Kidney epithelial cell (primary cell): ENCODE results near the gene SLC5A5. TPM values are rescaled to one million over a fixed set of nuclear protein-coding genes. Genes with fewer than 3 reads are reported as not detected.

Experiments used
- DNase-seq: peaks from one replicate; pipeline ENCODE4 v3.0.0-alpha.2; 2010; ENCODE audit warnings: low read depth
- H3K27me3 ChIP-seq: 2 replicates; pipeline ENCODE4 v1.6.0; 2011; ENCODE audit warnings: low read length; ENCODE audit not compliant: control insufficient read depth, insufficient read depth
- H3K36me3 ChIP-seq: 2 replicates; pipeline ENCODE4 v1.5.1; 2011; ENCODE audit warnings: low read length; ENCODE audit not compliant: control insufficient read depth, insufficient read depth
- H3K4me3 ChIP-seq: 2 replicates; pipeline ENCODE4 v1.5.1; 2011; ENCODE audit warnings: low read depth, mild to moderate bottlenecking, control low read depth, low read length
- CTCF ChIP-seq: IDR thresholded peaks from 2 replicates; pipeline ENCODE4 v1.5.1; 2011; ENCODE audit warnings: mild to moderate bottlenecking, moderate library complexity, low read length, control low read depth, inconsistent platforms; ENCODE audit not compliant: insufficient read depth, poor library complexity, severe bottlenecking
- total RNA-seq: library from RNA; depleted of rRNA; stranded (reverse); fragments of >200 nt; gene quantifications from 2 replicates; pipeline ENCODE4 v1.2.3, GENCODE V29; 2015

Gene SLC5A5
- total RNA-seq, 1 donor from 2014 or later = 0.13 TPM

DNA sequence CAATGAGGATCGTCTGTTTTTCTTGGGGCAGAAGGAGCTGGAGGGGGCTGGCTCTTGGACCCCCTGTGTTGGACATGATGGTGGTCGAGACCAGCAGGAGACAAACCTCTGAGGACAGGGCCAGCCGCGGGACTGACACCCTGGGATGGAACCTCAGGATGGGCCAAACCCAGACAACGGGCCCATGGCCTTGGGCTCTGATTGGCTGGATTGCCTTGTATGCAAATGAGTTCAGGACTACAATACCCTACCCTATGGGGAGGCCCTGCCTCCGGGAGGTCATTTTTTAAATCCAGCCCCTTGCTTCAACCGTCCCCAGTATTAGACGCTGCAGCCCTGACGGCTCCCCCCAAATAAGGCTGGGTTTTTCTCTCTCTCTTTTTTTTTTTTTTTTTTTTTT is 22.0 kb downstream of the SLC5A5 start:
- Histone ChIP-seq H3K4me3 (no peak overlapping the region), H3K27me3 (no peaks in the 10 kb centered on the region), H3K36me3 (no peaks in the 10 kb centered on the region)
- no peak for TF ChIP-seq CTCF
- no peak for DNase-seq

DNA sequence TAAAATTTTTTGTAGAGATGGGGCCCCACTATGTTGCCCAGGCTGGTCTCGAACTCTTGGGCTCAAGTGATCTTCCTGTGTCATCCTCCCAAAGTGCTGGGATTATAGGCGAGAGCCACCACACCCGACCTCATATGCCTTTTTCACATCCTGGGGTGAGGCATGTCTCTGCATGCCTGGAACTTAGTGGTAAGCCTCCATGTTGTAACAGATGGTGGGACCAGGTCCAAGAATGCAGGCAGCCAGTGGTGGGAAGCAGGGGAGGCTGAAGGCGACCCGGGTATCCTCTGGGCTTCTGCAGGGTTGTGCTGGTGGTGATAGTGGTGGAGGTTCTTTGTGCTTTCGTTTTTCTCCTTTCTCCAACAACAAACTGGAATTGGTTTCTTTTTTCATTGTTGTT is 31.0 kb downstream of the SLC5A5 start:
- TF ChIP-seq CTCF = no peak
- Histone ChIP-seq H3K4me3 (no peak overlapping the region), H3K27me3 (no peaks in the 10 kb centered on the region), H3K36me3 (no peaks in the 10 kb centered on the region)
- DNase-seq = no peak

DNA sequence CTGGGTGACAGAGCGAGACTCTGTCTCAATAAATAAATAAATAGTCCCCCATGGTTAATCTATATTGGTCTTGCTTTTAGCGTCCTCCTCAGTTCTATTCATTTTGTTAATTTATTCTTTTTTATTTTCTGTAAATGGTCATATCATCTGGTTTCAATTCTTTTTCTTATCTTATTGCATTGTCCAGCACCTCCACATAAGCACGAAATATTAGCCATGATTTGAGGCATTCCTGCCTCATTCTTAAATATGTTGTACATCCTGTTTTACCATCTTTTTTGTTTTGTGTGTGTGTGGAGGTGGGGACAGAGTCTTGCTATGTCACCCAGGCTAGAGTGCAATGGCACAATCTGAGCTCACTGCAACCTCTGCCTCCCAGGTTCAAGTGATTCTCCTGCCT is 36.5 kb downstream of the SLC5A5 start:
- DNase-seq = no peak
- no peaks in the 10 kb centered on the region for H3K36me3 ChIP-seq
- TF ChIP-seq CTCF = no peak
- H3K27me3 ChIP-seq = no peaks in the 10 kb centered on the region
- H3K4me3 ChIP-seq = no peak overlapping the region

GRCh38 chr19:17909003-17909732 is 37.4 kb downstream of the SLC5A5 start:
- H3K36me3 ChIP-seq = no peaks in the 10 kb centered on the region
- H3K27me3 ChIP-seq = no peaks in the 10 kb centered on the region
- TF ChIP-seq CTCF = no peak
- DNase-seq = no peak
- H3K4me3 ChIP-seq = no peak overlapping the region

GRCh38 chr19:17910791-17911360 is 39.1 kb downstream of the SLC5A5 start:
- H3K36me3 ChIP-seq = no peaks in the 10 kb centered on the region

More at GRCh38 chr19:17910791-17911360, 39.1 kb downstream of the SLC5A5 start:
- no peaks in the 10 kb centered on the region for H3K27me3 ChIP-seq
- DNase-seq = no peak
- no peak for TF ChIP-seq CTCF
- H3K4me3 ChIP-seq = no peak overlapping the region
